ENCODE data around the gene PLPPR3.

DNA sequence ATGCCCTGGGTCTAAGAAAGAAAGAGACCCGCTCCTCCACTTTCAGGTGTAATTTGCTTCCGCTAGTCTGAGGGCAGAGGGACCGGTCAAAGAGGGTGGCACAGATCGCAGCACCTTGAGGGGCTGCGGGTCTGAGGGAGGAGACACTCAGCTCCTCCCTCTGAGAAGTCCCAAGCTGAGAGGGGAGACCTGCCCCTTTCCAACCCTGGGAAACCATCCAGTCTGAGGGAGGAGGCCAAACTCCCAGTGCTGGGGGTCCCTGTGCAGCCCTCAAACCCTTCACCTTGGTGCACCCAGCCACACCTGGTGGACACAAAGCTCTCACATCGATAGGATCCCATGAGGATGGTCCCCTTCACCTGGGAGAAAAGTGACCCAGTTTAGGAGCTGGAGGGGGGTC is 57.9 kb downstream of the PLPPR3 start:
- TF ChIP-seq POLR2AphosphoS5 (IDR thresholded peaks at IDR 0.05) (no peak), CTCF (IDR thresholded peaks at IDR 0.05) (no peak), POLR2A (IDR thresholded peaks at IDR 0.05) (no peak)
